Ovary (tissue), 3 donors: Measurements from ENCODE around the gene NECTIN1.

Experiments used
- CTCF ChIP-seq, 3 donors: fragments of 450-650 bp in 2 of 3; fragments of 200-600 bp in 1 of 3; IDR thresholded peaks; one replicate each; pipeline versions ENCODE4 v1.5.1 to v1.8.0; 2016 to 2022; ENCODE audit warnings: antibody characterized with exemption in 3 of 3, mild to moderate bottlenecking in 1 of 3
- POLR2A ChIP-seq: fragments of 450-650 bp; IDR thresholded peaks from one replicate; pipeline ENCODE4 v1.6.1; 2017; ENCODE audit warnings: antibody characterized with exemption, mild to moderate bottlenecking, moderate library complexity
- donor health status: DM: no; HTN: no; CAD: no.

DNA sequence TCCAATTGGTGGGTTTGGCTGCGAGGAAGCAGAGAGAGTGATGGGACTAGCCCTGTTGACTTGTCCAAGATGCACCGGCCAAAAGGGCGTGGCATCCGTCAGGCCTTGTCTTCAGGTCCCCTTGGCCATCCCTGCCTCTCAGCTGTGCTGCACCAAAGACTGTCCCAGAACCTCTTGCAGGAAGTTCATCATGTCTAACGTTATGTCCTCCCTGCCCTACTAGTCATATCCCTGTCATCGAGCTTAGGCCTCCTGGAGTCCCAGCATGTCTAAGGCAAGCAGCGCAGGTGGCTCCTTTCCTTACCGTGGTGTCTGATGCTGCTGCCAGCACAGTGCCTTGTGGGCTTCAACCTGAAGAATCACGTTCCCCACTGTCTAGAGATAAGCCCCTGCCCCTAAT lies 51.2 kb downstream of the NECTIN1 start:
- TF ChIP-seq CTCF (IDR thresholded peaks at IDR 0.05) (no peak), POLR2A (no peak)
